ENCODE measurements around the gene TTC39C. TPM values are rescaled to one million over a fixed set of nuclear protein-coding genes. Genes with fewer than 3 reads are reported as not detected.

The TTC39C gene
- total RNA-seq, 4 donors from 2014 or later: 10.6 to 25.4 (median 12.9) TPM

GRCh38 chr18:24000613-24001490 is 13.7 kb upstream of the TTC39C start:
- Histone ChIP-seq H3K4me3 (replicated peaks in 1 of 3) (no peak overlapping the region), H3K4me1 (no peaks in the 10 kb centered on the region), H3K36me3 (no peaks in the 10 kb centered on the region), H3K27me3 (no peaks in the 10 kb centered on the region), H3K9me3 (no peaks in the 10 kb centered on the region), H3K27ac (no peak overlapping the region)
- TF ChIP-seq POLR2A (IDR thresholded peaks at IDR 0.05) (no peak), CTCF (IDR thresholded peaks at IDR 0.05) (no peak)
- 93 to 94% methylated on average over 8 of the region's 8 CpGs for WGBS, 2 donors
- intact Hi-C loops (cut with DNase I): no loop called here
- DNase-seq: no peak

GRCh38 chr18:24002479-24002878 is 12.1 kb upstream of the TTC39C start:
- intact Hi-C loops (cut with DNase I): no loop called here
- H3K9me3 ChIP-seq: no peaks in the 10 kb centered on the region
- H3K4me3 ChIP-seq (replicated peaks in 1 of 3): no peak overlapping the region
- no peak for TF ChIP-seq CTCF (IDR thresholded peaks at IDR 0.05)
- TF ChIP-seq POLR2A (IDR thresholded peaks at IDR 0.05): no peak
- H3K4me1 ChIP-seq: no peaks in the 10 kb centered on the region
- H3K27ac ChIP-seq: no peak overlapping the region
- H3K36me3 ChIP-seq: no peaks in the 10 kb centered on the region
- DNase-seq: no peak
- 72 to 83% methylated on average over 3 of the region's 3 CpGs for WGBS, 2 donors
- no peaks in the 10 kb centered on the region for H3K27me3 ChIP-seq

- Histone ChIP-seq H3K4me1 (no peaks in the 10 kb centered on the region), H3K27me3 (no peaks in the 10 kb centered on the region), H3K36me3 (no peaks in the 10 kb centered on the region), H3K27ac (no peak overlapping the region), H3K4me3 (replicated peaks in 1 of 3) (no peak overlapping the region), H3K9me3 (no peaks in the 10 kb centered on the region)
- DNase-seq: no peak
- 93 to 94% methylated on average over 3 of the region's 3 CpGs for WGBS, 2 donors
- TF ChIP-seq POLR2A (IDR thresholded peaks at IDR 0.05) (no peak), CTCF (IDR thresholded peaks at IDR 0.05) (no peak)
- intact Hi-C loops (cut with DNase I): no loop called here
Observed at GRCh38 chr18:24003288-24003687, 11.3 kb upstream of the TTC39C start.

GRCh38 chr18:24003903-24004640 is 10.5 kb upstream of the TTC39C start:
- no peaks in the 10 kb centered on the region for H3K4me1 ChIP-seq
- no peaks in the 10 kb centered on the region for H3K9me3 ChIP-seq
- 91 to 95% methylated on average over 2 of the region's 2 CpGs for WGBS, 2 donors
- DNase-seq: no peak
- intact Hi-C loops (cut with DNase I): no loop called here
- H3K27me3 ChIP-seq: no peaks in the 10 kb centered on the region
- no peak overlapping the region for H3K4me3 ChIP-seq (replicated peaks in 1 of 3)
- TF ChIP-seq CTCF (IDR thresholded peaks at IDR 0.05): no peak
- no peak for TF ChIP-seq POLR2A (IDR thresholded peaks at IDR 0.05)
- H3K36me3 ChIP-seq: no peaks in the 10 kb centered on the region
- H3K27ac ChIP-seq: no peak overlapping the region

Measured in thyroid gland (tissue), 4 donors.